Heart right ventricle (tissue), 16 donors: Measurements from ENCODE around the gene ACR. TPM values are rescaled to one million over a fixed set of nuclear protein-coding genes. Genes with fewer than 3 reads are reported as not detected.

Source experiments
- ATAC-seq, 8 donors: fragments of 200-7000 bp; cut with Tn5 transposase; one replicate each; pipeline ENCODE4 v1.9.1; 2020; ENCODE audit warnings: mild to moderate bottlenecking in 8 of 8, moderate library complexity in 8 of 8, moderate number of reproducible peaks in 1 of 8
- DNase-seq, 2 donors: peaks; one replicate each; pipeline ENCODE4 v3.0.0-alpha.2; 2020
- H3K27ac ChIP-seq, 10 donors: fragments of 200-600 bp; sonication (generic) in 2 of 10; one replicate each; pipeline versions ENCODE4 v1.5.0 to v1.8.0; 2020 to 2022; ENCODE audit warnings: mild to moderate bottlenecking in 3 of 10
- H3K27me3 ChIP-seq, 7 donors: fragments of 200-600 bp; one replicate each; pipeline ENCODE4 v1.8.0; 2021 to 2022; ENCODE audit warnings: mild to moderate bottlenecking in 2 of 7
- H3K36me3 ChIP-seq, 9 donors: fragments of 200-600 bp; sonication (generic) in 1 of 9; one replicate each; pipeline versions ENCODE4 v1.5.0 to v1.8.0; 2020 to 2022; ENCODE audit warnings: mild to moderate bottlenecking in 2 of 9
- H3K4me1 ChIP-seq, 9 donors: fragments of 200-600 bp; sonication (generic) in 1 of 9; one replicate each; pipeline versions ENCODE4 v1.5.0 to v1.8.0; 2020 to 2022; ENCODE audit warnings: mild to moderate bottlenecking in 4 of 9
- H3K4me3 ChIP-seq, 10 donors: fragments of 200-600 bp; sonication (generic) in 2 of 10; one replicate each; pipeline versions ENCODE4 v1.5.0 to v1.8.0; 2020 to 2022; ENCODE audit warnings: mild to moderate bottlenecking in 7 of 10, moderate library complexity in 2 of 10
- H3K9me3 ChIP-seq, 11 donors: fragments of 200-600 bp in 10 of 11; sonication (generic) in 2 of 11; one replicate each; pipeline versions ENCODE4 v1.5.0 to v1.8.0; 2013 to 2022; ENCODE audit warnings: mild to moderate bottlenecking in 2 of 11, control low read depth in 1 of 11, moderate library complexity in 1 of 11
- WGBS, 2 donors: extraction: QIAGEN DNeasy Blood & Tissue Kit; methylation state at CpG; one replicate each; pipeline ENCODE4 v1.1.7; 2013; ENCODE audit warnings: inconsistent platforms in 1 of 2; 5-methylcytosine and 5-hydroxymethylcytosine counted together
- intact Hi-C, 10 donors: fragments of 100-400 bp; cut with DNase I; formaldehyde crosslinking; loops; one replicate each; pipeline versions ENCODE4 v1.11.1 to v1.14.2; 2022
- polyA plus RNA-seq, 2 donors: library from polyadenylated mRNA; stranded (reverse); fragments of 200-250 nt; gene quantifications; one replicate each; pipeline ENCODE4 v1.2.3, GENCODE V29; 2013
- total RNA-seq, 10 donors: library from RNA; stranded (reverse); fragmentation: NEBNext Ultra II Directional in 3 of 10; extraction: Animal tissue kit (Norgen Biotek cat#: 25700) in 3 of 10; gene quantifications; one replicate each; pipeline versions ENCODE4 v1.2.1 to v1.2.4, GENCODE V29; 2021 to 2023
- TF ChIP-seq, protein P1 (sequence below), 9 donors: fragments of 200-600 bp; sonication (generic) in 2 of 9; IDR thresholded peaks; one replicate each; pipeline versions ENCODE4 v1.5.0 to v1.8.0; 2021 to 2022; ENCODE audit warnings: antibody characterized with exemption in 9 of 9, mild to moderate bottlenecking in 5 of 9, moderate library complexity in 1 of 9
- donor health status: Arrhythmogenic right ventricular cardiomyopathy.
- donor health status: ischemic (EF 13 %, LVEDD 7.1; RV severe dilation, severe dysfunction).
- donor health status: healthy with polysubstance abuse.
- donor health status: DM: no; HTN: yes; CAD: no.
- donor health status: DM: no; HTN: no; CAD: no.
- donor health status: ischemic (EF 25% LVEDD 6.9; RV normal size, moderate dysfunction).
- donor health status: ischemic (EF 25% LVEDD 5.7; RV mildly dilated, moderate dysfunction).
- donor health status: healthy.
- donor health status: DM: yes; HTN: yes; CAD: no.
- donor health status: Ischemic cardiomyopathy.
- donor health status: ischemic (EF 35%, LVEDD 5.7; RV mildly dilated, moderate dysfunction).
- donor health status: nonischemic (EF 11% LVEDD 7.7; RV severe dilation, severe dysfunction).
- donor health status: DM: yes; HTN: yes; CAD: no.
- donor health status: PGD.
- donor health status: ischemic (EF 29% LVEDD 5.4; RV normal size, mild dysfunction).
- donor health status: nonischemic (EF 23%, LVEDD 6.1; RV moderate dilation, normal function).

The ACR gene
- total and polyA plus RNA-seq, 12 donors, result 0.13 to 1.1 (median 0.50) TPM; not detected in 1

DNA sequence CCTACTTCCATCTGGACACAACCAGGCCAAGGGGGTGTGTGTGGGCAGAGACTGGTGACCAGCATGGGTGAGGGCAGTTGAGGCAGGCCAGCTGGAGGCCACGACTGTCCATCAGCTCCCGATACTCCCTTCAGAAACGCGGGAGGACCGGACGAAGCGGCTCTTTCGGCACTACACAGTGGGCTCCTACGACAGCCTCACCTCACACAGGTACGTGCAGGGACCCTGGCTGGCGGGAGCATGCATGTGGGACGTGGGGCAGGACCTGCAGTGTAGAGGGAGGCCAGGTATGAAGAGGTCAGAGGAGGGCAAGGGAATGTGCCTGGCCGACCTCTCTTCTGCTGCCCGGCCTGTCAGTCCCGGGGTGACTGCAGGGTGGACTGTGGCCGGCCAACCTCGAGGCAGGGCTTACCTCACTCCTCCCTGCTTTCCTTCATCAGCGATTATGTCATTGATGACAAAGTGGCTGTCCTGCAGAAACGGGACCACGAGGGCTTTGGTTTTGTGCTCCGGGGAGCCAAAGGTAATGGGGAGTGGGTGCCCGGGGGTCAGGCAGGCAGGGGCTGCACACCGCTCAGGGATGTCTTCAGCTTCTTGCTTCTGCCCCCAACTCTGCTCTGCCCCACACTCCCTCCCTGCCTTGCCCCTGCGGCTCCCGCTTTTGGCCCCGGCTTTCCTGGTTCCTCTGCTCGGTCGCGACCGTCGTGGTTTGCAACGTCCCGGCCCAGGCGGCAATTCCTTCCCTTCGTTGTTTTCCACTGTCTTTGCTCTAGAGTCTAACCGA, 34.1 kb upstream of the ACR start:
- DNase-seq (no peak), ATAC-seq (no peak)
- TF ChIP-seq, protein P1, sequence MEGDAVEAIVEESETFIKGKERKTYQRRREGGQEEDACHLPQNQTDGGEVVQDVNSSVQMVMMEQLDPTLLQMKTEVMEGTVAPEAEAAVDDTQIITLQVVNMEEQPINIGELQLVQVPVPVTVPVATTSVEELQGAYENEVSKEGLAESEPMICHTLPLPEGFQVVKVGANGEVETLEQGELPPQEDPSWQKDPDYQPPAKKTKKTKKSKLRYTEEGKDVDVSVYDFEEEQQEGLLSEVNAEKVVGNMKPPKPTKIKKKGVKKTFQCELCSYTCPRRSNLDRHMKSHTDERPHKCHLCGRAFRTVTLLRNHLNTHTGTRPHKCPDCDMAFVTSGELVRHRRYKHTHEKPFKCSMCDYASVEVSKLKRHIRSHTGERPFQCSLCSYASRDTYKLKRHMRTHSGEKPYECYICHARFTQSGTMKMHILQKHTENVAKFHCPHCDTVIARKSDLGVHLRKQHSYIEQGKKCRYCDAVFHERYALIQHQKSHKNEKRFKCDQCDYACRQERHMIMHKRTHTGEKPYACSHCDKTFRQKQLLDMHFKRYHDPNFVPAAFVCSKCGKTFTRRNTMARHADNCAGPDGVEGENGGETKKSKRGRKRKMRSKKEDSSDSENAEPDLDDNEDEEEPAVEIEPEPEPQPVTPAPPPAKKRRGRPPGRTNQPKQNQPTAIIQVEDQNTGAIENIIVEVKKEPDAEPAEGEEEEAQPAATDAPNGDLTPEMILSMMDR (IDR thresholded peaks at IDR 0.05), result no peak
- Histone ChIP-seq H3K36me3 (peaks cover 0 to 98% (median 0%) of the 10 kb centered on the region in 9 donors), H3K27me3 (no peaks in the 10 kb centered on the region), H3K4me3 (no peak overlapping the region), H3K27ac (no peak overlapping the region), H3K9me3 (no peaks in the 10 kb centered on the region), H3K4me1 (peaks cover 0 to 64% (median 22%) of the 10 kb centered on the region in 9 donors)
- intact Hi-C loops, result no loop called here
- WGBS, 2 donors, result 83 to 89% methylated on average over 36 of the region's 36 CpGs

DNA sequence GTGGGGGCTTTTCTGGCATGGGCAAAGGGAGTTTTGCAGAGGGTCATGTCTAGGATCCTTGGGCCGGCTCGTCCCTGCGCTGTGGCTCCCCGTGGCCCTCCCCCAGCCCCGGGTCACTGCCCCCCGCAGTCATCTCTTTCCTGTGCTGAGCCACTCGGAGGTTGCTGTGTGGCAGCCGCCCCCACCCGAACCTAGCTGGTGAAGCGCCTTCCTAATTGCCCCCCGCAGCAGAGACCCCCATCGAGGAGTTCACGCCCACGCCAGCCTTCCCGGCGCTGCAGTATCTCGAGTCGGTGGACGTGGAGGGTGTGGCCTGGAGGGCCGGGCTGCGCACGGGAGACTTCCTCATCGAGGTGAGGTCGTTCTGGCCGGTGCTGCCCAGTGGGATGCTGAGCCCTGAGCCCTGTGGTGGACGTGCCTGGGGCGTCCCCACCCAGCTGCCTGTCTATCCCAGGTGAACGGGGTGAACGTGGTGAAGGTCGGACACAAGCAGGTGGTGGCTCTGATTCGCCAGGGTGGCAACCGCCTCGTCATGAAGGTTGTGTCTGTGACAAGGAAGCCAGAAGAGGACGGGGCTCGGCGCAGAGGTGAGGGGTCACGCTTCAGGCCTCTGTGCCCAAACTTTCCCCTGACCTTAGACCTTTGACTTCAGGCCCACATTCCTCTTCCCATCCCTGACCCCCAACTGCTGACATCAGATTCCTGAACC, 33.3 kb upstream of the ACR start:
- ATAC-seq (peak in 2 of 8 donors; percentile 4 to 5), DNase-seq (peak in 1 of 2 donors; percentile 14)
- no peaks in the 10 kb centered on the region for H3K9me3 ChIP-seq
- no peaks in the 10 kb centered on the region for H3K27me3 ChIP-seq
- H3K36me3 ChIP-seq, result peaks cover 0 to 98% (median 0%) of the 10 kb centered on the region in 9 donors
- H3K4me1 ChIP-seq, result peaks cover 0 to 59% (median 23%) of the 10 kb centered on the region in 9 donors
- 80 to 84% methylated on average over 37 of the region's 37 CpGs for WGBS, 2 donors
- intact Hi-C loops, result no loop called here
- H3K27ac ChIP-seq, result no peak overlapping the region
- TF ChIP-seq, protein P1 (IDR thresholded peaks at IDR 0.05), result no peak
- no peak overlapping the region for H3K4me3 ChIP-seq

DNA sequence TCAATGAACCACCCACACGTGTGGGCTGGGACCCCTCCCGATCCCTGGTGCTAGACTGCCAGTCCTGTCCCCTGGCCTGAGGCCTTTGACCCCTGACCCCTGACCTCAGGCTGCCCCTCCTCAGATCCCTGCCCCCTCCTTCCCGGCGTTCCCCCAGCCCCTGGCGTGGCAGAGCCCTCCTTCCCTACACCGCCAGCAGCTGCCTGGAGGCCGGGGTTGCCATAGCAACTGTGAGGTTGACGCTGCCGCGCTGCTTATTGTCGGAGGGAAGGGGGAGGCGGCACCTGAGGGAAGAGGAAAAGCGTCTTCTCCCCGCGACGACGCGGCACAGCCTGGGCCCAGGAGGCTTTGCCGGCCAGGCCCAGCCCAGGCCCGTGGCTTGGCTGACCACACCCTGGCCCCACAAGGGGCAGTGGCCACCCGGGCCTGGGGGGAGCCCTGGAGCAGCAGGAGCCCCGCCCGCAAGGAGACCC, 32.7 kb upstream of the ACR start:
- peak; percentile 32 to 72 (median 62) for ATAC-seq
- WGBS, 2 donors, result 34 to 45% methylated on average over 20 to 23 of the region's 23 CpGs
- peaks cover 0 to 59% (median 27%) of the 10 kb centered on the region in 9 donors for H3K4me1 ChIP-seq
- intact Hi-C loops, result no loop called here
- TF ChIP-seq, protein P1 (IDR thresholded peaks at IDR 0.05), result no peak
- H3K27ac ChIP-seq, result peak overlapping the region in 1 of 10 donors; percentile 25
- H3K9me3 ChIP-seq, result no peaks in the 10 kb centered on the region
- no peak overlapping the region for H3K4me3 ChIP-seq
- H3K27me3 ChIP-seq, result no peaks in the 10 kb centered on the region
- H3K36me3 ChIP-seq, result peaks cover 0 to 98% (median 0%) of the 10 kb centered on the region in 9 donors
- DNase-seq, result peak; percentile 49 to 69

DNA sequence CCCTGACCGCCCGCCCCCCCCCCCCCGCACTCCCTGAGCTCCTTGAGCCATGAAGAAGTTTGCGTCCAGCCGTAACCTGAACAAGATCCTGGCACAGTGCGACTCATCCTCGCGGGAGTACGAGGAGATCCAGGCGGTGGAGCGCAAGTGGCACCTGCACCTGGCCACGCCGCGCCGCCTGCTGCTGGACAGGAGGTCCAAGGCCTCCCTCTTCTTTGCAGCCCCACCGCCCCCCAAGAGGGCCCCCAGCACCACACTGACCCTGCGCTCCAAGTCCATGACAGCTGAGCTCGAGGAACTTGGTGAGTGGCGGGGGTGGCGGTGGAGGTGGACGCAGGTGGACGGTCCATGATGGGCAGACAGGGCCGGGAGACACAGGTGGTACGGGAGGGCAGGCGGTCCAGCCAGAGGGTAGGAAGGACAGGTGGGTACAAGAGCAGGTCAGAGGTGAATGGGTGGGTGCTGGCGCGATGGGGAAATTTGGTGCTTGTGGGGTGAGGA, 32.1 kb upstream of the ACR start:
- WGBS, 2 donors, result 90 to 92% methylated on average over 24 to 27 of the region's 27 CpGs
- DNase-seq, result no peak
- H3K4me3 ChIP-seq, result no peak overlapping the region
- H3K4me1 ChIP-seq, result peaks cover 0 to 59% (median 27%) of the 10 kb centered on the region in 9 donors
- intact Hi-C loops, result no loop called here
- TF ChIP-seq, protein P1 (IDR thresholded peaks at IDR 0.05), result no peak
- H3K36me3 ChIP-seq, result peaks cover 0 to 99% (median 0%) of the 10 kb centered on the region in 9 donors
- no peaks in the 10 kb centered on the region for H3K9me3 ChIP-seq
- ATAC-seq, result no peak
- no peaks in the 10 kb centered on the region for H3K27me3 ChIP-seq
- H3K27ac ChIP-seq, result peak overlapping the region in 1 of 10 donors; percentile 25
